ENCODE data around the gene DDX23. TPM values are rescaled to one million over a fixed set of nuclear protein-coding genes. Genes with fewer than 3 reads are reported as not detected.

The DDX23 gene
- total RNA-seq, 1 experiment from 2014 or later = 107 TPM

- TF ChIP-seq IRF1 (CRISPR knock-in tag; IDR thresholded peaks at IDR 0.05) (no peak), E2F4 (CRISPR knock-in tag; IDR thresholded peaks at IDR 0.05; ENCODE audit: borderline replicate concordance, low read depth) (no peak)
- Mint-ChIP-seq H3K4me1 (0 out of 2 replicates have a peak, but pooled peaks cover 3% of the 10 kb centered on the region), H3K27ac (no peak overlapping the region), H3K9me3 (no peaks in the 10 kb centered on the region), H3K36me3 (no peaks in the 10 kb centered on the region), H3K27me3 (ENCODE audit: low read depth) (peaks cover 12% of the 10 kb centered on the region), H3K4me3 (no peak overlapping the region)
- ATAC-seq (no peak), DNase-seq (ENCODE audit: low spot score) (no peak)
- ChIA-PET POLR2A (interaction anchor here (1.3 kb wide), 1 partner anchor 49 kb away, joined by 9 read pairs; the partner anchor contains the start of gene DDX23), CTCF (interaction anchor here (0.6 to 9.4 kb wide), 8 partner anchors 10 to 96 kb away, joined by 3 to 126 read pairs (median 10); partner anchors contain the start of genes FKBP11 and WNT1)
These were observed 49.3 kb upstream of the DDX23 start for GRCh38 chr12:48901278-48901677.

- H3K27ac Mint-ChIP-seq = no peak overlapping the region
- no peak for DNase-seq (ENCODE audit: low spot score)
- no peak overlapping the region for H3K4me3 Mint-ChIP-seq
- peaks cover 10% of the 10 kb centered on the region for H3K27me3 Mint-ChIP-seq (ENCODE audit: low read depth)
- ChIA-PET POLR2A (no interaction called here), CTCF (interaction anchor here (0.8 to 9.4 kb wide), 5 partner anchors 10 to 89 kb away, joined by 3 to 126 read pairs (median 6); no protein-coding TSS in a partner anchor)
- no peak for ATAC-seq
- H3K4me1 Mint-ChIP-seq = 0 out of 2 replicates have a peak, but pooled peaks cover 1% of the 10 kb centered on the region
- H3K9me3 Mint-ChIP-seq = no peaks in the 10 kb centered on the region
- H3K36me3 Mint-ChIP-seq = no peaks in the 10 kb centered on the region
- TF ChIP-seq ZNF423 (CRISPR knock-in tag; IDR thresholded peaks at IDR 0.05) (no peak), FOXJ3 (CRISPR knock-in tag; IDR thresholded peaks at IDR 0.05; ENCODE audit: borderline replicate concordance) (no peak), NFATC4 (CRISPR knock-in tag; IDR thresholded peaks at IDR 0.05) (no peak), KAT7 (CRISPR knock-in tag; IDR thresholded peaks at IDR 0.05; ENCODE audit: borderline replicate concordance) (no peak), E2F4 (CRISPR knock-in tag; IDR thresholded peaks at IDR 0.05; ENCODE audit: borderline replicate concordance, low read depth) (no peak), CREM (CRISPR knock-in tag; IDR thresholded peaks at IDR 0.05) (no peak), ZNF532 (CRISPR knock-in tag; IDR thresholded peaks at IDR 0.05; ENCODE audit: borderline replicate concordance) (no peak), PREB (CRISPR knock-in tag; IDR thresholded peaks at IDR 0.05; ENCODE audit: borderline replicate concordance) (no peak), USF1 (CRISPR knock-in tag; IDR thresholded peaks at IDR 0.05) (no peak), NR1H2 (CRISPR knock-in tag; IDR thresholded peaks at IDR 0.05) (no peak), RORB (CRISPR knock-in tag; IDR thresholded peaks at IDR 0.05) (no peak), ATF1 (CRISPR knock-in tag; IDR thresholded peaks at IDR 0.05) (no peak), FOXP1 (CRISPR knock-in tag; IDR thresholded peaks at IDR 0.05; ENCODE audit: borderline replicate concordance) (no peak), AFF4 (CRISPR knock-in tag; IDR thresholded peaks at IDR 0.05; ENCODE audit: borderline replicate concordance) (no peak), ZNF396 (CRISPR knock-in tag; IDR thresholded peaks at IDR 0.05; ENCODE audit: borderline replicate concordance) (no peak), HMGXB4 (CRISPR knock-in tag; IDR thresholded peaks at IDR 0.05) (no peak)
These were observed 47.7 kb upstream of the DDX23 start for GRCh38 chr12:48899651-48900050.

All from WTC11 (cell line).